D721Med (cell line): ENCODE results near the gene GID4.

Source experiments
- DNase-seq: peaks from one replicate; pipeline ENCODE4 v3.0.0; 2011; ENCODE audit warnings: low spot score; ENCODE audit not compliant: insufficient read length
- FAIRE-seq: peaks from 2 replicates; lab custom pipeline; 2011; peaks lifted over from hg19 to GRCh38; lab: Jason Lieb, UNC
- CTCF ChIP-seq: IDR thresholded peaks from 2 replicates; pipeline ENCODE4 v1.5.1; 2012; ENCODE audit warnings: mild to moderate bottlenecking, control low read depth; ENCODE audit not compliant: insufficient read depth; ENCODE audit errors: missing control alignments

Gene GID4

GRCh38 chr17:18035704-18036103 lies 3.5 kb upstream of the GID4 start:
- FAIRE-seq (no peak), DNase-seq (no peak)
- TF ChIP-seq CTCF, result no peak

- FAIRE-seq (no peak), DNase-seq (no peak)
- TF ChIP-seq CTCF, result no peak
These were observed 1.7 kb upstream of the GID4 start for GRCh38 chr17:18037486-18037885.

- no peak for TF ChIP-seq CTCF
- DNase-seq (no peak), FAIRE-seq (no peak)
These were observed 908 bp upstream of the GID4 start for GRCh38 chr17:18038149-18038850.

GRCh38 chr17:18039535-18040260 lies 490 bp downstream of the GID4 start:
- no peak for TF ChIP-seq CTCF
- FAIRE-seq (no peak), DNase-seq (peak; percentile 36)

- DNase-seq (no peak), FAIRE-seq (no peak)
- no peak for TF ChIP-seq CTCF
These were observed 1.2 kb downstream of the GID4 start for GRCh38 chr17:18040261-18040858.

GRCh38 chr17:18041776-18042175 lies 2.6 kb downstream of the GID4 start:
- no peak for TF ChIP-seq CTCF
- FAIRE-seq, result no peak
- no peak for DNase-seq
